ENCODE measurements around the gene PTTG2. TPM values are rescaled to one million over a fixed set of nuclear protein-coding genes. Genes with fewer than 3 reads are reported as not detected.

Gene PTTG2
- total and polyA plus RNA-seq, 2 of the 4 experiments (the other 2 are of a cell fraction) = not detected

Other genes with a start within 250 kb of the PTTG2 start
- gene PGM2, start 133.7 kb upstream of the PTTG2 start, total RNA-seq (2012; rRNA removed) = 26.2 and 32.2 TPM in 2 replicates
- gene PGM2, start 133.7 kb upstream of the PTTG2 start, polyA plus RNA-seq (2012; rRNA removed) = 15.5 and 18.7 TPM in 2 replicates
- gene TBC1D1, start 69.3 kb upstream of the PTTG2 start, total RNA-seq (2012; rRNA removed) = 90.3 and 104 TPM in 2 replicates
- gene TBC1D1, start 69.3 kb upstream of the PTTG2 start, polyA plus RNA-seq (2012; rRNA removed) = 37.0 and 42.4 TPM in 2 replicates